NB4 (cell line): ENCODE data around the gene DLX2.
"Not testable (repeated sequence)": the region's sequence is repeated elsewhere in the genome, so short reads cannot be mapped to it uniquely, and the experiment has no call there.

ENCODE experiments used
- DNase-seq: peaks from one replicate; pipeline ENCODE4 v3.0.0; 2010; ENCODE audit warnings: low read depth
- H3K4me3 ChIP-seq: one replicate; pipeline ENCODE4 v1.5.1; 2011; ENCODE audit warnings: mild to moderate bottlenecking, low read depth, low read length, moderate library complexity
- MYC ChIP-seq: IDR thresholded peaks from 2 replicates; pipeline ENCODE4 v1.6.1; 2011; ENCODE audit warnings: low read depth, low read length
- POLR2A ChIP-seq: IDR thresholded peaks from 2 replicates; pipeline ENCODE4 v1.6.1; 2011; ENCODE audit warnings: mild to moderate bottlenecking; ENCODE audit not compliant: insufficient read length; ENCODE audit errors: extremely low read depth
- TF ChIP-seq, protein P1 (sequence below): IDR thresholded peaks from one replicate; pipeline ENCODE4 v1.5.1; 2012; ENCODE audit warnings: low read depth, low read length
- TF ChIP-seq, protein P2 (sequence below): IDR thresholded peaks from 2 replicates; pipeline ENCODE4 v1.6.1; 2011; ENCODE audit warnings: low read depth, low read length

Gene DLX2

DNA sequence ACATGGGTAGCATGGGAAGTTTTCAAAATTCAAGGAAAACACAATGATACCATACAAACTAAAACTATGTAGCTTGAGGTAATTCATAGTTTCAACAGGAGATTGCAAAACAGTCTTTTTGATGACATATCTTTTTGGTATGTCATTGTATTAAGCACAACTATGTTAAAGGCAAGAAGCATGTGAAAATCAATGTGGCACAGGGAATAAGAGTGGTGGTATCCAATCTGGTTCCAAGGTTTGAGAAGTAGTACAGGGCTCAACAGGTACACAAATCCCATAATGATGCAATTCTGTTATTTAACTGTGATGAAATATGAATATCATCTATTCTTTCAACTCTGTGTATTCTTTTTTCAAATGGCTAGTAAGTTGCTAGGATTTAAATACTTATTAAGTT is 16.4 kb upstream of the DLX2 start:
- H3K4me3 ChIP-seq = no peak overlapping the region
- TF ChIP-seq POLR2A (no peak), MYC (no peak)
- TF ChIP-seq, protein P1, sequence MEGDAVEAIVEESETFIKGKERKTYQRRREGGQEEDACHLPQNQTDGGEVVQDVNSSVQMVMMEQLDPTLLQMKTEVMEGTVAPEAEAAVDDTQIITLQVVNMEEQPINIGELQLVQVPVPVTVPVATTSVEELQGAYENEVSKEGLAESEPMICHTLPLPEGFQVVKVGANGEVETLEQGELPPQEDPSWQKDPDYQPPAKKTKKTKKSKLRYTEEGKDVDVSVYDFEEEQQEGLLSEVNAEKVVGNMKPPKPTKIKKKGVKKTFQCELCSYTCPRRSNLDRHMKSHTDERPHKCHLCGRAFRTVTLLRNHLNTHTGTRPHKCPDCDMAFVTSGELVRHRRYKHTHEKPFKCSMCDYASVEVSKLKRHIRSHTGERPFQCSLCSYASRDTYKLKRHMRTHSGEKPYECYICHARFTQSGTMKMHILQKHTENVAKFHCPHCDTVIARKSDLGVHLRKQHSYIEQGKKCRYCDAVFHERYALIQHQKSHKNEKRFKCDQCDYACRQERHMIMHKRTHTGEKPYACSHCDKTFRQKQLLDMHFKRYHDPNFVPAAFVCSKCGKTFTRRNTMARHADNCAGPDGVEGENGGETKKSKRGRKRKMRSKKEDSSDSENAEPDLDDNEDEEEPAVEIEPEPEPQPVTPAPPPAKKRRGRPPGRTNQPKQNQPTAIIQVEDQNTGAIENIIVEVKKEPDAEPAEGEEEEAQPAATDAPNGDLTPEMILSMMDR = no peak
- TF ChIP-seq, protein P2, sequence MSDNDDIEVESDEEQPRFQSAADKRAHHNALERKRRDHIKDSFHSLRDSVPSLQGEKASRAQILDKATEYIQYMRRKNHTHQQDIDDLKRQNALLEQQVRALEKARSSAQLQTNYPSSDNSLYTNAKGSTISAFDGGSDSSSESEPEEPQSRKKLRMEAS = no peak
- no peak for DNase-seq

DNA sequence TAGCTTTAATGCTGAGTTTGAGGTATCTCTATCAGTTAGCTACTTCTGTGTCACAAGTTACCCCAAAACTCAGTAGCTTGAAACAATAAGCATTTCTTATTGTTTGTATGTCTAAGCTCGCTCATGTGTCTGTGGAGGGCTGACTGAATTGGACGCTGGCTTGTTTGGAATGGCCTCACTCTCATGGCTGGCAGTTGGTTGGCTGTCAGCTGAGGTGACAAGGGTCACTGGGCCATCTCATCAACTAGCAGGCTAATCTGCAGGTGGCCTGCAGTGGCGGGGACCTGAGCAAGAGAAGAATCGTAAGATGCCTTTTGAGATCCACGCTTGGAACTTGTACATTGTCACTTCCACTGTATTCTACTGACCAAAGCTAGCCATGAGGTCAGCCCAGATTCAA is 13.4 kb upstream of the DLX2 start:
- DNase-seq = no peak
- TF ChIP-seq, protein P2 = no peak
- TF ChIP-seq, protein P1 = no peak
- TF ChIP-seq POLR2A (no peak), MYC (no peak)
- no peak overlapping the region for H3K4me3 ChIP-seq

DNA sequence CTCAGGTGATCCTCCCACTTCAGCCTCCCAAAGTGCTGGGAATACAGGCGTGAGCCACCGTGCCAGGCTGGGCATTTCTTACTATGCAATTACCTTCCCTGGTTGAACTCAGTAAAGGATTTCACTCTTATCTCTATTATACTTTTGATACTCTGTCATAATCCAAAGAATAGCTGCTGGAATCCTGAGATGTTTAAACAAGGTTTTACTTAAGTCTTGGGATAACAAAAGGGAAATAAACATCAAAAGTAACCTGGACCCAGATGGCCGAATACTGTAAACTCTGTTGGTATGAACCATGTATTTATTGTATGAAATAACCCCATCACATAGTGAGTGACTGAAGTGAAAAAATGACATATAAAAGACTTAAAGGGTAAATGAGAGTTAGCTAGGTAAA is 11.9 kb upstream of the DLX2 start:
- no peak for TF ChIP-seq MYC
- no peak for TF ChIP-seq POLR2A
- TF ChIP-seq, protein P1 = no peak
- TF ChIP-seq, protein P2 = no peak
- DNase-seq = no peak
- H3K4me3 ChIP-seq = no peak overlapping the region

DNA sequence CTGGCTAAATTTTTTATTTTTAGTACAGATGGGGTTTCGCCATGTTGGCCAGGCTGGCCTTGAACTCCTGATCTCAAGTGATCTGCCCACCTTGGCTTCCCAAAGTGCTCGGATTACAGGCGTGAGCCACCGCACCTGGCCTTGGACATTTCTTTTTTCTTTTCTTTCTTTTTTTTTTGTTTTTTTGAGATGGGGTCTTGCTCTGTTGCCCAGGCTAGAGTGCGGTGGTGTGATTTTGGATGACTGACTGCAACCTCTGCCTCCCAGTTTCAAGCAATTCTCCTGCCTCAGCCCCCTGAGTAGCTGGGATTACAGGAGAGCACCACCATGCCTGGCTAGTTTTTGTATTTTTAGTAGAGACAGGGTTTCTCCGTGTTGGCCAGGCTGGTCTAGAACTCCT is 11.5 kb upstream of the DLX2 start:
- H3K4me3 ChIP-seq, DNase-seq: not testable (repeated sequence)

DNA sequence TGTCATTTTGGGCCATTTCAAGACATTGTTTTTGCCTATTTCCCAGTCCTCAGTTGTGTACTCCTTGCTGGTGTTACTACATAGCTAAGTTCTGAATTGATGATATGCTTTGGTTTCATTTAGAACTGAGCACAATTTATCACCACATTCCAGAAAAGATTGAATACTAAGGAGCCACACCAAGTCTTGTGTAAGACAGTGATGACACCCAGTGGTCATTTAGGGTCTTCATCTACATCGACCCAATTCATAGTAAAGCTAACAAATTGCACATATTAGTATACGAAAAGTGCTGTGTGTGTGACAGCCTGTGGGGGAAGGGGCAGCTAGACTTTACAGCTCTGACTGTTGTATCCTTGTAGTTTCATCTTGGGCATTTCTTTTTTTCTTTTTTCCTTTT is 10.9 kb upstream of the DLX2 start:
- DNase-seq = peak; percentile 73

DNA sequence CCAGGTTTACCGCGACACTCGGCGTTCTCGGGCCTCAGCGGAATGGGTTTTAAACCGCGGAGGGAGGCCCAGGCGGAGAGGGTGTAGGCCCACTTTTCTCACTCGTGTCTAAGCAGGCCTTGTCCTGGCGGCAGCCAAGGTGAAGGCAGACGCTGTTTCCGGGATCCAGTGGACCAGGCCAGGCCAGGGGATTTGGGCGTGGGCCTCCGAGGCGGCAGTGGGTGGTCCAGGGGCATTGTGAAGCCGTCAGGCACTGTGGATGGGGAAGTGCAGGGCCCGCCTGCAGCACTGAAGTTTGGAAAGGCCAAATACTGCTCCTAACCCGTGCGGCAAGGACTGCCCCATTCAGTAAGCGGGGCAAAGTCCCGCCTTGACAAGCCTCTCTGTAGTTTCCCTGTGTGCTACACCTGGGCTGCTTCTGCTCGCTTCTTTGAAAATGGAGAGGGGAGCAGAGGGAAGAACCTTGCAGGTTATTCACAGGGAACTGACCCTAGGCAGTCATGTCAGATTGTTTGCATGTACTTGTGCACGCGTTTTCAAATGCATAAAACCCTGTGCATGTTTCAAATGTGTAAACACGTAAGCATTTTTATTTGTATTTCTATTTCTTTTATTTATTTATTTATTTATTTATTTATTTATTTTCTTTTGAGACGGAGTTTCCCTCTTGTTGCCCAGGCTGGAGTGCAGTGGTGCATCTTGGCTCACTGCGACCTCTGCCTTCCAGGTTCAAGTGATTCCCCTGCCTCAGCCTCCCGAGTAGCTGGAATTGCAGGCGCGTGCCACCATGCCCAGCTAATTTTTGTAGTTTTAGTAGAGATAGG is 7.5 kb upstream of the DLX2 start:
- DNase-seq = no peak
- no peak overlapping the region for H3K4me3 ChIP-seq
- TF ChIP-seq POLR2A (no peak), MYC (no peak)
- TF ChIP-seq, protein P1 = no peak
- TF ChIP-seq, protein P2 = no peak

More for the DNA sequence above, 10.9 kb upstream of the DLX2 start:
- TF ChIP-seq, protein P2 = no peak
- TF ChIP-seq, protein P1 = peak; percentile 46
- H3K4me3 ChIP-seq = no peak overlapping the region
